ENCODE measurements around the gene KDSR. TPM values are rescaled to one million over a fixed set of nuclear protein-coding genes. Genes with fewer than 3 reads are reported as not detected.

Gene KDSR
- total and polyA plus RNA-seq, 4 donors = 11.3 to 37.2 (median 31.4) TPM

- TF ChIP-seq RXRA (IDR thresholded peaks at IDR 0.05) (no peak), REST (IDR thresholded peaks at IDR 0.05) (no peak), MAX (IDR thresholded peaks at IDR 0.05) (no peak), HNF4A (conservative IDR thresholded peaks at IDR 0.05) (no peak), RAD21 (IDR thresholded peaks at IDR 0.05) (peak; percentile 67 to 76), CTCF (IDR thresholded peaks at IDR 0.05; ENCODE audit: low read depth, low read length, missing input control) (peak; percentile 45), TAF1 (conservative IDR thresholded peaks at IDR 0.05) (no peak)
- Histone ChIP-seq H3K4me1 (ENCODE audit: control insufficient read depth in 4 of 4, insufficient read depth in 4 of 4, low read length in 3 of 4) (peaks cover 3 to 23% (median 17%) of the 10 kb centered on the region in 4 donors), H3K27me3 (ENCODE audit: control insufficient read depth in 4 of 4, insufficient read depth in 4 of 4, low read length in 3 of 4) (no peaks in the 10 kb centered on the region), H3K4me3 (ENCODE audit: low read depth in 1 of 3, low read length in 3 of 3) (no peak overlapping the region), H3K9ac (ENCODE audit: low read depth in 1 of 2, low read length in 2 of 2) (no peak overlapping the region), H3K36me3 (ENCODE audit: control insufficient read depth in 4 of 4, insufficient read depth in 3 of 4, low read depth in 1 of 4, low read length in 3 of 4) (peaks cover 9 to 42% (median 26%) of the 10 kb centered on the region in 4 donors), H3K9me3 (ENCODE audit: control insufficient read depth in 4 of 4, low read length in 3 of 4) (no peaks in the 10 kb centered on the region), H3K27ac (ENCODE audit: low read depth in 1 of 2, low read length in 2 of 2) (peak overlapping the region in 1 of 2 donors; percentile 41)
- DNase-seq (ENCODE audit: low spot score) = no peak
- 47% methylated on average over 5 of the region's 5 CpGs for WGBS
Observed at GRCh38 chr18:63342206-63342605, 24.8 kb downstream of the KDSR start.

- Histone ChIP-seq H3K27ac (ENCODE audit: low read depth in 1 of 2, low read length in 2 of 2) (no peak overlapping the region), H3K36me3 (ENCODE audit: control insufficient read depth in 4 of 4, insufficient read depth in 3 of 4, low read depth in 1 of 4, low read length in 3 of 4) (peaks cover 15 to 54% (median 33%) of the 10 kb centered on the region in 4 donors), H3K27me3 (ENCODE audit: control insufficient read depth in 4 of 4, insufficient read depth in 4 of 4, low read length in 3 of 4) (no peaks in the 10 kb centered on the region), H3K9me3 (ENCODE audit: control insufficient read depth in 4 of 4, low read length in 3 of 4) (no peaks in the 10 kb centered on the region), H3K4me1 (ENCODE audit: control insufficient read depth in 4 of 4, insufficient read depth in 4 of 4, low read length in 3 of 4) (peaks cover 1 to 15% (median 10%) of the 10 kb centered on the region in 4 donors), H3K4me3 (ENCODE audit: low read depth in 1 of 3, low read length in 3 of 3) (no peak overlapping the region), H3K9ac (ENCODE audit: low read depth in 1 of 2, low read length in 2 of 2) (no peak overlapping the region)
- DNase-seq (ENCODE audit: low spot score) = no peak
- no peak for TF ChIP-seq TAF1 (conservative IDR thresholded peaks at IDR 0.05)
- TF ChIP-seq NR2F2 (IDR thresholded peaks at IDR 0.05) = no peak
- TF ChIP-seq FOXA1 (IDR thresholded peaks at IDR 0.05) = no peak
- no peak for TF ChIP-seq ZBTB33 (IDR thresholded peaks at IDR 0.05)
- TF ChIP-seq YY1 (IDR thresholded peaks at IDR 0.05) = no peak
- TF ChIP-seq EGR1 (IDR thresholded peaks at IDR 0.05; ENCODE audit: low read depth in 2 of 2) = no peak
- no peak for TF ChIP-seq HNF4A (conservative IDR thresholded peaks at IDR 0.05)
- no peak for TF ChIP-seq RXRA (IDR thresholded peaks at IDR 0.05)
- TF ChIP-seq CTCF (IDR thresholded peaks at IDR 0.05; ENCODE audit: low read depth, low read length, missing input control) = peak; percentile 30
- TF ChIP-seq SP1 (IDR thresholded peaks at IDR 0.05) = no peak
- TF ChIP-seq JUND (IDR thresholded peaks at IDR 0.05) = no peak
- TF ChIP-seq HNF4G (IDR thresholded peaks at IDR 0.05) = no peak
- TF ChIP-seq ATF3 (IDR thresholded peaks at IDR 0.05) = no peak
- TF ChIP-seq RAD21 (IDR thresholded peaks at IDR 0.05) = peak; percentile 20 to 50
- 63% methylated on average over 4 of the region's 4 CpGs for WGBS
Observed at GRCh38 chr18:63339920-63340484, 27.0 kb downstream of the KDSR start.

All from liver (tissue), 9 donors.